ENCODE measurements around the gene ZNF638.
"Not testable (repeated sequence)": the region's sequence is repeated elsewhere in the genome, so short reads cannot be mapped to it uniquely, and the experiment has no call there.

Gene ZNF638

DNA sequence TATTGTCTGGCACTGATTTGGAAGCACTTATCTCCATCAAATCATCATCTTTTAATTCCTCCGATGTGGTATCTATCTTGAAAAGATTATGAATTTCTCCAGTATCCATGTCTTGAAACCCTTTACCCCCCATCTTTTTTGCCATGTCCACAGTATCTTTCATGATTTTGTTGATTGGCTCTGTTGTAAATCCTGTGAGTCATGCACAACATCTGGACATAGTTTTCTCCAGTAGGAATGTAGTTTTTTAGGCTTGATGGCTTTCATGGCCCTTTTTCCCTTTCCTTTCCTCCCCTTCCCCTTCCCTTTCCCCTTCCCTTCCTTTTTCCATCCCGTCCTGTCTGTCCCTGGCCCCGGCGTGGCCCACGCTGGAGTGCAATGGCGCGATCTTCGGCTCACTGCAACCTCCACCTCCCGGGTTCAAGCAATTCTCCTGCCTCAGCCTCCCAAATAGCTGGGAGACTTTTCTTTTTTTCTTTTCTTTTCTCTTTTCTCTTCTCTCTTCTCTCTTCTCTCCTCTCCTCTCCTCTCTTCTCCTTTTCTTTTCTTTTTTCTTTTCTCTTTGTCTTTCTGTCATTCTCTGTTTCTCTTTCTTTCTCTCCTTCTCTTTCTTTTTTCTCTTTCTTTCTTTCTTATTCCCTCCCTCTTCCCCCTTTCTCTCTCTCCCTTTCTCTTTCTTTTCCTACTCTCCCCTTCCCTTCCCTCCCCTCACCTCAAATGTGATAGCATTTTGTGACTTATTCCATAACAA lies 18.4 kb upstream of the ZNF638 start:
- Histone ChIP-seq H3K27me3 (no peaks in the 10 kb centered on the region), H3K9me3 (no peaks in the 10 kb centered on the region), H3K4me3 (ENCODE audit: low read depth, low read length) (no peak overlapping the region), H3K36me3 (no peaks in the 10 kb centered on the region), H3K4me1 (no peaks in the 10 kb centered on the region)
- DNase-seq, result no peak
- TF ChIP-seq, protein P1, sequence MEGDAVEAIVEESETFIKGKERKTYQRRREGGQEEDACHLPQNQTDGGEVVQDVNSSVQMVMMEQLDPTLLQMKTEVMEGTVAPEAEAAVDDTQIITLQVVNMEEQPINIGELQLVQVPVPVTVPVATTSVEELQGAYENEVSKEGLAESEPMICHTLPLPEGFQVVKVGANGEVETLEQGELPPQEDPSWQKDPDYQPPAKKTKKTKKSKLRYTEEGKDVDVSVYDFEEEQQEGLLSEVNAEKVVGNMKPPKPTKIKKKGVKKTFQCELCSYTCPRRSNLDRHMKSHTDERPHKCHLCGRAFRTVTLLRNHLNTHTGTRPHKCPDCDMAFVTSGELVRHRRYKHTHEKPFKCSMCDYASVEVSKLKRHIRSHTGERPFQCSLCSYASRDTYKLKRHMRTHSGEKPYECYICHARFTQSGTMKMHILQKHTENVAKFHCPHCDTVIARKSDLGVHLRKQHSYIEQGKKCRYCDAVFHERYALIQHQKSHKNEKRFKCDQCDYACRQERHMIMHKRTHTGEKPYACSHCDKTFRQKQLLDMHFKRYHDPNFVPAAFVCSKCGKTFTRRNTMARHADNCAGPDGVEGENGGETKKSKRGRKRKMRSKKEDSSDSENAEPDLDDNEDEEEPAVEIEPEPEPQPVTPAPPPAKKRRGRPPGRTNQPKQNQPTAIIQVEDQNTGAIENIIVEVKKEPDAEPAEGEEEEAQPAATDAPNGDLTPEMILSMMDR (IDR thresholded peaks at IDR 0.05; ENCODE audit: low read depth, low read length), result no peak

DNA sequence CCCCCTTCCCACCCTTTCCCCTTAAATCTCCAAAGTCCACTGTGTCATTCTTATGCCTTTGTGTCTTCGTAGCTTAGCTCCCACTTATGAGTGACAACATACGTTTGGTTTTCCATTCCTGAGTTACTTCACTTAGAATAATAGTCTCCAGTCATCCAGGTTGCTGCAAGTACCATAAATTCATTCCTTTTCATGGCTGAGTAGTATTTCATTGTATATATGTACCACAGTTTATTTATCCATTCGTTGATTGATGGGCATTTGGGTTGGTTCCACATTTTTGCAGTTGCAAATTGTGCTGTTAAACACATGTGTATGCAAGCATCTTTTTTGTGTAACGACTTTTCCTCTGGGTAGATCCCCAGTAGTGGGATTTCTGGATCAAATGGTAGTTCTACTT lies 14.5 kb upstream of the ZNF638 start:
- H3K36me3 ChIP-seq, result no peaks in the 10 kb centered on the region
- TF ChIP-seq, protein P1 (IDR thresholded peaks at IDR 0.05; ENCODE audit: low read depth, low read length), result no peak
- no peak for DNase-seq
- no peak overlapping the region for H3K4me3 ChIP-seq (ENCODE audit: low read depth, low read length)
- no peaks in the 10 kb centered on the region for H3K9me3 ChIP-seq
- H3K4me1 ChIP-seq, result no peaks in the 10 kb centered on the region
- no peaks in the 10 kb centered on the region for H3K27me3 ChIP-seq

DNA sequence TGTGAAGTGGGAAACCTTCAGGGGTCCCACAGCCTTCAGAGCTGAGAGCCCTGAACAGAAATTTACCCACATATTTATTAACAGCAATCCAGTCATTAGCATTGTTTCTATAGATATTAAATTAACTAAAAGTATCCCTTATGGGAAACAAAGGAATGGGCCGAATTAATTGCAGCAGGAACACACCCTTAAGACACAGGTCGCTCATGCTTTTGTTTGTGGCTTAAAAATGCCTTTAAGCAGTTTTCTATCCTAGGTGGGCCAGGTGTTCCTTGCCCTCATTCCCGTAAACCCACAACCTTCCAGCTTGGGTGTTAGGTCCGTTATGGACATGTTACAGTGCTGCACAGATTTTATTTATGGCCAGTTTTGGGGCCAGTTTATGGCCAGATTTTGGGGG lies 13.7 kb upstream of the ZNF638 start:
- H3K9me3 ChIP-seq; DNase-seq; H3K27me3 ChIP-seq; H3K36me3 ChIP-seq; H3K4me1 ChIP-seq; H3K4me3 ChIP-seq (ENCODE audit: low read depth, low read length): not testable (repeated sequence)

DNA sequence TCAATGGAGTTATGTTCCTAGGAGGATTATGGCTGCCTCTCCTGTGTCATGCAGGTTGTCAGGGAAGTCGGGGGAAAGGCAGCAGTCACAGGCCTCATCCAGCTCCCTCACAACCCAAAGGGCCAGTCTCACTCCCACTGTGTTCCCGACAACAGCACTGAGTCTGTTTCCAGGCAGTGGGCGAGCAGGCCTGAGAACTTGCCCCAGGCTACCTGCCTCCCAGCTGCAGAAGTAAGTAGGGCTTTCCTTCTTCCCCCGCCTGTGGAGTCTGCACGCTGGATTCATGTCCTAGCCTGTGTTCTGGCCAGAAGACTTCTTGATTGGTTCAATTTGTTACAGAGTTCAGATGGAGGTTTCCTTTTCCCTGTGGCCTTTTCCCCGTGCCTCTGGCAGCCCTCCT lies 8.2 kb upstream of the ZNF638 start:
- H3K9me3 ChIP-seq, result no peaks in the 10 kb centered on the region
- no peak overlapping the region for H3K4me3 ChIP-seq (ENCODE audit: low read depth, low read length)
- no peaks in the 10 kb centered on the region for H3K27me3 ChIP-seq
- no peaks in the 10 kb centered on the region for H3K36me3 ChIP-seq
- H3K4me1 ChIP-seq, result no peaks in the 10 kb centered on the region
- TF ChIP-seq, protein P1 (IDR thresholded peaks at IDR 0.05; ENCODE audit: low read depth, low read length), result no peak
- no peak for DNase-seq

DNA sequence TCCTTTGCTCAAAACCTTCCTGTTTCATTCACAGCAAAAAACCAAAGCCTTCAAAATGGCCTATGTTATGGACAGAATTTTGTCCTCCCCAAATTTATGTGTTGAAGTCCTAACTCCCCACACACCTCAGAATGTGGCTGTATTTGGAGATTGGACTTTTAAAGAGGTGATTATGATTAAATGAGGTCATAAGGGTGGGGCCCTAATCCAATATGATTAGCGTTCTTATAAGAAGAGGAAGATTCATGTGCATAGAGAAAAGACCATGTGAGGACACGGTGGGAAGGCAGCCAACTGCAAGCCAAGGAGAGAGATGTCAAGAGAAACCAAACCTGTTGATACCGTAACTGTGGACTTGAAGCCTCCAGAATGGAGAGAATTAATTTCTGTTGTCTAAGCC lies 4.6 kb upstream of the ZNF638 start:
- Histone ChIP-seq H3K9me3 (no peaks in the 10 kb centered on the region), H3K4me3 (ENCODE audit: low read depth, low read length) (no peak overlapping the region), H3K36me3 (no peaks in the 10 kb centered on the region), H3K4me1 (no peaks in the 10 kb centered on the region), H3K27me3 (no peaks in the 10 kb centered on the region)
- DNase-seq, result no peak
- TF ChIP-seq, protein P1 (IDR thresholded peaks at IDR 0.05; ENCODE audit: low read depth, low read length), result no peak

DNA sequence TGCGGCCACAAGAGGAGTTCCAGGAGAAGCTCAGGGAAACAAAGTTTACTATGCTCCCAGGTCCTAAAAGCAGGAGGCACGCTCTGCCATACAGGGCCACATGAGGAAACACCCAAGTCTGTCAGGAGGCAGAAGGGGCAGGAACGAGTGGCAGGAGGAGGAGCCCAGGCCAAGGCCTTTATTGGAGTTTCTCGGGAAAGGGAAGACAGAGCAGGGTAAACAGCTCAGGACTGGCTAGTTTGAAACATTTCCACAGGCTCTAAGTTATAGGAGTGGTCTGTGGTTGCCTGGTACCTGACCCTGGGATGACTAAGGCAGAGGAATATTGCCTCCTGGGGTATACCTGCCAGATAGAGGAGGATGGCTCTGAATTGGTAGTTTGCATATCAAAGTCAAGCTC lies 3.7 kb upstream of the ZNF638 start:
- no peak for DNase-seq
- H3K4me1 ChIP-seq, result no peaks in the 10 kb centered on the region
- no peaks in the 10 kb centered on the region for H3K36me3 ChIP-seq
- TF ChIP-seq, protein P1 (IDR thresholded peaks at IDR 0.05; ENCODE audit: low read depth, low read length), result no peak
- H3K9me3 ChIP-seq, result no peaks in the 10 kb centered on the region
- no peaks in the 10 kb centered on the region for H3K27me3 ChIP-seq
- no peak overlapping the region for H3K4me3 ChIP-seq (ENCODE audit: low read depth, low read length)

Data from BE2C (cell line).